ENCODE data around the gene C11orf58. TPM values are rescaled to one million over a fixed set of nuclear protein-coding genes. Genes with fewer than 3 reads are reported as not detected.

The C11orf58 gene
- total and polyA plus RNA-seq, 2 experiments from 2014 or later: 164 to 280 TPM

DNA sequence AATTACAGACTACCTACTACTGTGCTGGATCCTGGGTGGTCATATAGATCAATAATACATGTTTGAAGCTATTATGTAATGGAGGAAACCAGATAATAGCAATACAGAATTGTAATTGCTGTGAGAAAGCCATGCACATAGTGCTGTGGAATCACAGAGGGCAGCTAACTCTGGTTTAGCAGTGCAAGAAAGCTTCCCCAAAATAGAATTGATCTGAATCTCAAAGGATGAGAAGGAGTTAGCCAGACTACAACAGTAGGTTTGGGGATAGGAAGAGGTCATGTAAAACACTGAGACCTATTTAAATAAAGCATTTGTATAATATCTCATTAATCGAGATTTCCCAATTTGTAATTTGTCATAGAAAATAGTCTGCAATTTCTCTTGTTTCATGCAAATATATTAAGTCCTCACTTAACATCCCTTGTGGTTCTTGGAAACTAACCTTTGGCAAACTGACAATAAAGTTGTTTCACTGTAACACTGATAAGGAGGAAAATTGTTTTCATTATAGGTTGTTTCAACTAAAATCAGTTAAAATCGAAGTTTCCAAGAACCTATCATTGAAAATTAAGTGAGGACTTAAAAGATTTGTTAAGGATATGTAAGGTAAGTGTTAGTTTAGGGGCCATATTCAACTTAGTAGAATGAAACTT lies 7.6 kb downstream of the C11orf58 start (continued):
- TF ChIP-seq, protein P1, sequence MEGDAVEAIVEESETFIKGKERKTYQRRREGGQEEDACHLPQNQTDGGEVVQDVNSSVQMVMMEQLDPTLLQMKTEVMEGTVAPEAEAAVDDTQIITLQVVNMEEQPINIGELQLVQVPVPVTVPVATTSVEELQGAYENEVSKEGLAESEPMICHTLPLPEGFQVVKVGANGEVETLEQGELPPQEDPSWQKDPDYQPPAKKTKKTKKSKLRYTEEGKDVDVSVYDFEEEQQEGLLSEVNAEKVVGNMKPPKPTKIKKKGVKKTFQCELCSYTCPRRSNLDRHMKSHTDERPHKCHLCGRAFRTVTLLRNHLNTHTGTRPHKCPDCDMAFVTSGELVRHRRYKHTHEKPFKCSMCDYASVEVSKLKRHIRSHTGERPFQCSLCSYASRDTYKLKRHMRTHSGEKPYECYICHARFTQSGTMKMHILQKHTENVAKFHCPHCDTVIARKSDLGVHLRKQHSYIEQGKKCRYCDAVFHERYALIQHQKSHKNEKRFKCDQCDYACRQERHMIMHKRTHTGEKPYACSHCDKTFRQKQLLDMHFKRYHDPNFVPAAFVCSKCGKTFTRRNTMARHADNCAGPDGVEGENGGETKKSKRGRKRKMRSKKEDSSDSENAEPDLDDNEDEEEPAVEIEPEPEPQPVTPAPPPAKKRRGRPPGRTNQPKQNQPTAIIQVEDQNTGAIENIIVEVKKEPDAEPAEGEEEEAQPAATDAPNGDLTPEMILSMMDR (conservative IDR thresholded peaks at IDR 0.05; ENCODE audit: low read depth in 2 of 2): no peak
- TF ChIP-seq, protein P2, sequence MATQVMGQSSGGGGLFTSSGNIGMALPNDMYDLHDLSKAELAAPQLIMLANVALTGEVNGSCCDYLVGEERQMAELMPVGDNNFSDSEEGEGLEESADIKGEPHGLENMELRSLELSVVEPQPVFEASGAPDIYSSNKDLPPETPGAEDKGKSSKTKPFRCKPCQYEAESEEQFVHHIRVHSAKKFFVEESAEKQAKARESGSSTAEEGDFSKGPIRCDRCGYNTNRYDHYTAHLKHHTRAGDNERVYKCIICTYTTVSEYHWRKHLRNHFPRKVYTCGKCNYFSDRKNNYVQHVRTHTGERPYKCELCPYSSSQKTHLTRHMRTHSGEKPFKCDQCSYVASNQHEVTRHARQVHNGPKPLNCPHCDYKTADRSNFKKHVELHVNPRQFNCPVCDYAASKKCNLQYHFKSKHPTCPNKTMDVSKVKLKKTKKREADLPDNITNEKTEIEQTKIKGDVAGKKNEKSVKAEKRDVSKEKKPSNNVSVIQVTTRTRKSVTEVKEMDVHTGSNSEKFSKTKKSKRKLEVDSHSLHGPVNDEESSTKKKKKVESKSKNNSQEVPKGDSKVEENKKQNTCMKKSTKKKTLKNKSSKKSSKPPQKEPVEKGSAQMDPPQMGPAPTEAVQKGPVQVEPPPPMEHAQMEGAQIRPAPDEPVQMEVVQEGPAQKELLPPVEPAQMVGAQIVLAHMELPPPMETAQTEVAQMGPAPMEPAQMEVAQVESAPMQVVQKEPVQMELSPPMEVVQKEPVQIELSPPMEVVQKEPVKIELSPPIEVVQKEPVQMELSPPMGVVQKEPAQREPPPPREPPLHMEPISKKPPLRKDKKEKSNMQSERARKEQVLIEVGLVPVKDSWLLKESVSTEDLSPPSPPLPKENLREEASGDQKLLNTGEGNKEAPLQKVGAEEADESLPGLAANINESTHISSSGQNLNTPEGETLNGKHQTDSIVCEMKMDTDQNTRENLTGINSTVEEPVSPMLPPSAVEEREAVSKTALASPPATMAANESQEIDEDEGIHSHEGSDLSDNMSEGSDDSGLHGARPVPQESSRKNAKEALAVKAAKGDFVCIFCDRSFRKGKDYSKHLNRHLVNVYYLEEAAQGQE (IDR thresholded peaks at IDR 0.05; ENCODE audit: unreplicated experiment): no peak
- TF ChIP-seq ZNF114 (CRISPR knock-in tag; IDR thresholded peaks at IDR 0.05): no peak

- Histone ChIP-seq H3K4me1 (ENCODE audit: insufficient read depth) (peaks cover 6% of the 10 kb centered on the region; the same call in 1 of the 2 replicates), H2AFZ (no peak overlapping the region), H3K36me3 (ENCODE audit: insufficient read depth) (peaks cover 90% of the 10 kb centered on the region), H3K79me2 (replicated peaks; ENCODE audit: insufficient read depth) (peaks cover 48% of the 10 kb centered on the region), H3K4me3 (no peak overlapping the region), H3K27me3 (ENCODE audit: insufficient read depth) (no peaks in the 10 kb centered on the region), H3F3A (replicated peaks; ENCODE audit: low read depth) (no peaks in the 10 kb centered on the region), H3K4me2 (no peak overlapping the region), H4K20me1 (replicated peaks; ENCODE audit: insufficient read depth) (peaks cover 44% of the 10 kb centered on the region), H3K9me2 (ENCODE audit: insufficient read depth) (no peaks in the 10 kb centered on the region), H3K27ac (ENCODE audit: low read depth) (no peak overlapping the region)
- no peak overlapping the region for H3K27ac Mint-ChIP-seq
- H3K9me3 Mint-ChIP-seq: no peaks in the 10 kb centered on the region; the same call in 2 of the 3 replicates
- H3K27me3 Mint-ChIP-seq (ENCODE audit: insufficient read depth, low read depth, poor library complexity): no peaks in the 10 kb centered on the region
- no peak for DNase-seq (ENCODE audit: low spot score)
- H3K36me3 Mint-ChIP-seq (ENCODE audit: low read depth): peaks cover 96% of the 10 kb centered on the region
- H3K4me3 Mint-ChIP-seq: no peak overlapping the region
- H3K4me1 Mint-ChIP-seq: peaks cover 16% of the 10 kb centered on the region; the same call in 2 of the 3 replicates
- ATAC-seq: no peak
- TF ChIP-seq ZNF114 (CRISPR knock-in tag; IDR thresholded peaks at IDR 0.05): no peak
- TF ChIP-seq, protein P2 (IDR thresholded peaks at IDR 0.05; ENCODE audit: unreplicated experiment): no peak
- TF ChIP-seq EZH2phosphoT487 (IDR thresholded peaks at IDR 0.05; ENCODE audit: unreplicated experiment): no peak
- TF ChIP-seq STAT1 (IDR thresholded peaks at IDR 0.05; ENCODE audit: unreplicated experiment): no peak
- TF ChIP-seq, protein P1 (conservative IDR thresholded peaks at IDR 0.05; ENCODE audit: low read depth in 2 of 2): no peak
- TF ChIP-seq, protein P3, sequence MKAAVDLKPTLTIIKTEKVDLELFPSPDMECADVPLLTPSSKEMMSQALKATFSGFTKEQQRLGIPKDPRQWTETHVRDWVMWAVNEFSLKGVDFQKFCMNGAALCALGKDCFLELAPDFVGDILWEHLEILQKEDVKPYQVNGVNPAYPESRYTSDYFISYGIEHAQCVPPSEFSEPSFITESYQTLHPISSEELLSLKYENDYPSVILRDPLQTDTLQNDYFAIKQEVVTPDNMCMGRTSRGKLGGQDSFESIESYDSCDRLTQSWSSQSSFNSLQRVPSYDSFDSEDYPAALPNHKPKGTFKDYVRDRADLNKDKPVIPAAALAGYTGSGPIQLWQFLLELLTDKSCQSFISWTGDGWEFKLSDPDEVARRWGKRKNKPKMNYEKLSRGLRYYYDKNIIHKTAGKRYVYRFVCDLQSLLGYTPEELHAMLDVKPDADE (IDR thresholded peaks at IDR 0.05): no peak
- TF ChIP-seq CREB1 (CRISPR knock-in tag; IDR thresholded peaks at IDR 0.05; ENCODE audit: low read depth): no peak
- TF ChIP-seq NANOG (IDR thresholded peaks at IDR 0.05; ENCODE audit: borderline replicate concordance): no peak
- TF ChIP-seq JUNB (IDR thresholded peaks at IDR 0.05; ENCODE audit: unreplicated experiment): no peak
- no peak for TF ChIP-seq EZH2 (IDR thresholded peaks at IDR 0.05; ENCODE audit: low read depth, unreplicated experiment)
- TF ChIP-seq POLR2AphosphoS5 (IDR thresholded peaks at IDR 0.05; ENCODE audit: low read depth): no peak
- TF ChIP-seq ZNF331 (CRISPR knock-in tag; IDR thresholded peaks at IDR 0.05; ENCODE audit: low read depth): no peak
Observed at GRCh38 chr11:16749092-16749491, 10.6 kb downstream of the C11orf58 start.

Measured in GM23338 (cell line).